Esophagus squamous epithelium (tissue), 5 donors: Measurements from ENCODE around the gene NR2F2. TPM values are rescaled to one million over a fixed set of nuclear protein-coding genes. Genes with fewer than 3 reads are reported as not detected.

ENCODE experiments used
- DNase-seq: peaks from one replicate; lab custom pipeline; 2025; lab: John Stamatoyannopoulos, UW
- H3K27ac ChIP-seq, 4 donors: fragments of 200-600 bp; sonication (generic); one replicate each; pipeline ENCODE4 v1.5.1; 2016 to 2019; ENCODE audit warnings: mild to moderate bottlenecking in 1 of 4
- H3K27me3 ChIP-seq, 4 donors: fragments of 200-600 bp; sonication (generic); 1 replicate in 3 of 4; 2 replicates in 1 of 4; pipeline versions ENCODE4 v1.5.1 to v1.6.0; 2017 to 2021; ENCODE audit warnings: antibody characterized with exemption in 1 of 4
- H3K36me3 ChIP-seq, 3 donors: fragments of 200-600 bp; sonication (generic); one replicate each; pipeline ENCODE4 v1.5.1; 2016 to 2019
- H3K4me1 ChIP-seq, 3 donors: fragments of 200-600 bp; sonication (generic); one replicate each; pipeline ENCODE4 v1.5.1; 2017 to 2019
- H3K4me3 ChIP-seq, 4 donors: fragments of 200-600 bp; sonication (generic); 1 replicate in 3 of 4; 2 replicates in 1 of 4; pipeline ENCODE4 v1.5.1; 2016 to 2019; ENCODE audit warnings: mild to moderate bottlenecking in 2 of 4, moderate library complexity in 1 of 4
- H3K9me3 ChIP-seq, 3 donors: fragments of 200-600 bp; sonication (generic); one replicate each; pipeline ENCODE4 v1.5.1; 2016 to 2019
- CTCF ChIP-seq, 6 experiments: fragments of 450-650 bp in 4 of 6; fragments of 200-600 bp in 2 of 6; sonication (generic) in 2 of 6; IDR thresholded peaks; one replicate each; pipeline ENCODE4 v1.5.1; 2016 to 2019; ENCODE audit warnings: antibody characterized with exemption in 6 of 6, mild to moderate bottlenecking in 4 of 6, moderate library complexity in 4 of 6
- POLR2A ChIP-seq, 4 donors: fragments of 450-650 bp; IDR thresholded peaks; one replicate each; pipeline ENCODE4 v1.6.1; 2017; ENCODE audit warnings: antibody characterized with exemption in 4 of 4, mild to moderate bottlenecking in 4 of 4, moderate library complexity in 3 of 4
- WGBS, 2 donors: methylation state at CpG; one replicate each; pipeline ENCODE4 v1.1.5; 2018; 5-methylcytosine and 5-hydroxymethylcytosine counted together
- intact Hi-C: fragments of 100-400 bp; cut with DNase I; formaldehyde crosslinking; loops from one replicate; pipeline ENCODE4 v1.15.0; 2022
- total RNA-seq, 4 donors: library from RNA; depleted of rRNA; stranded (reverse); fragments of >200 nt; gene quantifications; one replicate each; pipeline ENCODE4 v1.1.0, GENCODE V29; 2016
- donor health status: DM: yes; HTN: yes; CAD: no.

Gene NR2F2
- total RNA-seq, 4 donors from 2014 or later: 3.7 to 15.6 (median 6.4) TPM

- peak overlapping the region; percentile 87 to 97 (median 94) for H3K27ac ChIP-seq
- no peak for TF ChIP-seq POLR2A (IDR thresholded peaks at IDR 0.05)
- no peak for TF ChIP-seq CTCF (IDR thresholded peaks at IDR 0.05)
- H3K36me3 ChIP-seq: no peaks in the 10 kb centered on the region
- no peaks in the 10 kb centered on the region for H3K9me3 ChIP-seq
- H3K4me1 ChIP-seq: peaks cover 0 to 70% (median 0%) of the 10 kb centered on the region in 3 donors
- WGBS, 2 donors: 49 to 58% methylated on average over 36 to 37 of the region's 47 CpGs
- H3K27me3 ChIP-seq: peaks cover 0 to 72% (median 0%) of the 10 kb centered on the region in 4 donors
- intact Hi-C loops: loop anchor here (10.0 kb wide), 1 partner anchor 1079 kb away; no protein-coding TSS in a partner anchor
- DNase-seq: no peak
- H3K4me3 ChIP-seq: peak overlapping the region in 3 of 4 donors; percentile 72 to 92 (median 73)
Observed at GRCh38 chr15:96343113-96344059, 12.9 kb downstream of the NR2F2 start.

- no peak for TF ChIP-seq POLR2A (IDR thresholded peaks at IDR 0.05)
- no peak for TF ChIP-seq CTCF (IDR thresholded peaks at IDR 0.05)
- Histone ChIP-seq H3K9me3 (no peaks in the 10 kb centered on the region), H3K4me3 (peak overlapping the region in 3 of 4 donors; percentile 72 to 92 (median 73)), H3K4me1 (peaks cover 0 to 70% (median 0%) of the 10 kb centered on the region in 3 donors), H3K36me3 (no peaks in the 10 kb centered on the region), H3K27me3 (peaks cover 0 to 80% (median 0%) of the 10 kb centered on the region in 4 donors), H3K27ac (peak overlapping the region; percentile 87 to 97 (median 94))
- intact Hi-C loops: loop anchor here (10.0 kb wide), 1 partner anchor 1079 kb away; no protein-coding TSS in a partner anchor
- no peak for DNase-seq
- WGBS, 2 donors: 25 to 63% methylated on average over 26 to 29 of the region's 31 CpGs
Observed at GRCh38 chr15:96344060-96344705, 13.7 kb downstream of the NR2F2 start.

- no peaks in the 10 kb centered on the region for H3K36me3 ChIP-seq
- 15 to 34% methylated on average over 8 to 15 of the region's 22 CpGs for whole genome bisulfite sequencing, 2 donors
- H3K4me1 ChIP-seq: peaks cover 0 to 70% (median 0%) of the 10 kb centered on the region in 3 donors
- H3K4me3 ChIP-seq: peak overlapping the region in 3 of 4 donors; percentile 72 to 92 (median 73)
- H3K9me3 ChIP-seq: no peaks in the 10 kb centered on the region
- peaks cover 0 to 86% (median 0%) of the 10 kb centered on the region in 4 donors for H3K27me3 ChIP-seq
- no peak for DNase-seq
- peak overlapping the region; percentile 87 to 97 (median 94) for H3K27ac ChIP-seq
- TF ChIP-seq POLR2A (IDR thresholded peaks at IDR 0.05) (no peak), CTCF (IDR thresholded peaks at IDR 0.05) (no peak)
- intact Hi-C loops: loop anchor here (10.0 kb wide), 1 partner anchor 1080 kb away; no protein-coding TSS in a partner anchor
Observed at GRCh38 chr15:96344706-96345559, 14.4 kb downstream of the NR2F2 start.

GRCh38 chr15:96345560-96346399 is 15.3 kb downstream of the NR2F2 start:
- Histone ChIP-seq H3K4me1 (peaks cover 0 to 73% (median under 1%) of the 10 kb centered on the region in 3 donors), H3K27me3 (peaks cover 0 to 92% (median 0%) of the 10 kb centered on the region in 4 donors), H3K9me3 (no peaks in the 10 kb centered on the region), H3K4me3 (peak overlapping the region; percentile 19 to 92 (median 72)), H3K36me3 (no peaks in the 10 kb centered on the region), H3K27ac (peak overlapping the region; percentile 87 to 97 (median 94))
- TF ChIP-seq CTCF (IDR thresholded peaks at IDR 0.05) (peak in 5 of 6 experiments; percentile 43 to 72 (median 54)), POLR2A (IDR thresholded peaks at IDR 0.05) (peak in 2 of 4 donors; percentile 29 to 48)
- DNase-seq: no peak
- WGBS, 2 donors: 10 to 16% methylated on average over 15 to 31 of the region's 47 CpGs
- intact Hi-C loops: loop anchor here (10.0 kb wide), 1 partner anchor 1081 kb away; no protein-coding TSS in a partner anchor
